Transverse colon (tissue), 4 donors: Measurements from ENCODE around the gene GSTP1.

Experiments
- EP300 ChIP-seq: sonication (generic); formaldehyde crosslinking; IDR thresholded peaks from one replicate; pipeline ENCODE4 v1.6.1; 2017; ENCODE audit warnings: antibody characterized with exemption, low read depth
- POLR2A ChIP-seq: fragments of 450-650 bp; IDR thresholded peaks from one replicate; pipeline ENCODE4 v1.6.1; 2016; ENCODE audit warnings: antibody characterized with exemption, mild to moderate bottlenecking, moderate library complexity
- POLR2AphosphoS5 ChIP-seq, 3 donors: sonication (generic); formaldehyde crosslinking; IDR thresholded peaks; one replicate each; pipeline ENCODE4 v1.6.1; 2016; ENCODE audit warnings: antibody characterized with exemption in 3 of 3
- TF ChIP-seq, protein P1 (sequence below), 5 experiments: fragments of 200-600 bp in 3 of 5; fragments of 450-650 bp in 2 of 5; sonication (generic) in 3 of 5; IDR thresholded peaks; 1 replicate in 2 of 5; 2 replicates in 3 of 5; pipeline ENCODE4 v1.5.1; 2016 to 2017; ENCODE audit warnings: antibody characterized with exemption in 5 of 5, inconsistent platforms in 3 of 5, mild to moderate bottlenecking in 2 of 5, moderate library complexity in 1 of 5

DNA sequence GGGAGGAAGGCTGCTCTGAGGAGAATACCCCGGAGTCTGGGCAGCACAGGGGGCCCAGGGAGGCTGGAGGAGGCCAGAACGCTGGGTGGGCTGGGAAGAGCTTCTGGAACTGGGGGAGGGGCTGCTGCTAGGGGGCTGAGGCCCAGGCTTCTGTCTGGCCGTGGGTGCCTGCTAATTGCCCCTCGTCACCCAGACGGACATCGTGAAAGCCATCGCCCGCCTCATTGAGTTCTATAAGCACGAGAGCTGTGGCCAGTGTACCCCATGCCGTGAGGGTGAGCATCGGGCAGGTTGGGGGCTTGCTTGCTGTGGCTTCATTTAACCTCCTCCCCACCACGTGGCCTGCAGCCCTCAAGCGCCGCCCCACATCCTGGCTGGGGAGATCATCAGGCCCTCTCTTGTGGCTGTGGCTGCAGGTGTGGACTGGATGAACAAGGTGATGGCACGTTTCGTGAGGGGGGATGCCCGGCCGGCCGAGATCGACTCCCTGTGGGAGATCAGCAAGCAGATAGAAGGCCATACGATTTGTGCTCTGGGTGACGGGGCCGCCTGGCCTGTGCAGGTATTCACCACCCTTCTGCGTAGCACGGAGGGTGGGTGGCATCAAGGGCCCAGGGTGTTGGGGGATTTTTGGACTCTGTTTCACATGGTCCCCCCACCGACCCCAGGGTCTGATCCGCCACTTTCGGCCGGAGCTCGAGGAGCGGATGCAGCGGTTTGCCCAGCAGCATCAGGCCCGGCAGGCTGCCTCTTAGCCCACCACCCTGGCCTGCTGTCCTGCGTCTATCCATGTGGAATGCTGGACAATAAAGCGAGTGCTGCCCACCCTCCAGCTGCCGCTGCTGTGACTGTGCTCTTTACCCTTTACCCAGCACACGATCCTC lies 28.3 kb downstream of the GSTP1 start:
- TF ChIP-seq, protein P1, sequence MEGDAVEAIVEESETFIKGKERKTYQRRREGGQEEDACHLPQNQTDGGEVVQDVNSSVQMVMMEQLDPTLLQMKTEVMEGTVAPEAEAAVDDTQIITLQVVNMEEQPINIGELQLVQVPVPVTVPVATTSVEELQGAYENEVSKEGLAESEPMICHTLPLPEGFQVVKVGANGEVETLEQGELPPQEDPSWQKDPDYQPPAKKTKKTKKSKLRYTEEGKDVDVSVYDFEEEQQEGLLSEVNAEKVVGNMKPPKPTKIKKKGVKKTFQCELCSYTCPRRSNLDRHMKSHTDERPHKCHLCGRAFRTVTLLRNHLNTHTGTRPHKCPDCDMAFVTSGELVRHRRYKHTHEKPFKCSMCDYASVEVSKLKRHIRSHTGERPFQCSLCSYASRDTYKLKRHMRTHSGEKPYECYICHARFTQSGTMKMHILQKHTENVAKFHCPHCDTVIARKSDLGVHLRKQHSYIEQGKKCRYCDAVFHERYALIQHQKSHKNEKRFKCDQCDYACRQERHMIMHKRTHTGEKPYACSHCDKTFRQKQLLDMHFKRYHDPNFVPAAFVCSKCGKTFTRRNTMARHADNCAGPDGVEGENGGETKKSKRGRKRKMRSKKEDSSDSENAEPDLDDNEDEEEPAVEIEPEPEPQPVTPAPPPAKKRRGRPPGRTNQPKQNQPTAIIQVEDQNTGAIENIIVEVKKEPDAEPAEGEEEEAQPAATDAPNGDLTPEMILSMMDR (IDR thresholded peaks at IDR 0.05) = no peak
- TF ChIP-seq EP300 (no peak), POLR2A (no peak), POLR2AphosphoS5 (IDR thresholded peaks at IDR 0.05) (no peak)
